NB4 (cell line): Measurements from ENCODE around the gene MMP25.

ENCODE experiments used
- DNase-seq: peaks from one replicate; pipeline ENCODE4 v3.0.0; 2010; ENCODE audit warnings: low read depth
- H3K4me3 ChIP-seq: one replicate; pipeline ENCODE4 v1.5.1; 2011; ENCODE audit warnings: mild to moderate bottlenecking, low read depth, low read length, moderate library complexity
- MYC ChIP-seq: IDR thresholded peaks from 2 replicates; pipeline ENCODE4 v1.6.1; 2011; ENCODE audit warnings: low read depth, low read length
- POLR2A ChIP-seq: IDR thresholded peaks from 2 replicates; pipeline ENCODE4 v1.6.1; 2011; ENCODE audit warnings: mild to moderate bottlenecking; ENCODE audit not compliant: insufficient read length; ENCODE audit errors: extremely low read depth
- TF ChIP-seq, protein P1 (sequence below): IDR thresholded peaks from 2 replicates; pipeline ENCODE4 v1.6.1; 2011; ENCODE audit warnings: low read depth, low read length
- TF ChIP-seq, protein P2 (sequence below): IDR thresholded peaks from one replicate; pipeline ENCODE4 v1.5.1; 2012; ENCODE audit warnings: low read depth, low read length

MMP25 gene

DNA sequence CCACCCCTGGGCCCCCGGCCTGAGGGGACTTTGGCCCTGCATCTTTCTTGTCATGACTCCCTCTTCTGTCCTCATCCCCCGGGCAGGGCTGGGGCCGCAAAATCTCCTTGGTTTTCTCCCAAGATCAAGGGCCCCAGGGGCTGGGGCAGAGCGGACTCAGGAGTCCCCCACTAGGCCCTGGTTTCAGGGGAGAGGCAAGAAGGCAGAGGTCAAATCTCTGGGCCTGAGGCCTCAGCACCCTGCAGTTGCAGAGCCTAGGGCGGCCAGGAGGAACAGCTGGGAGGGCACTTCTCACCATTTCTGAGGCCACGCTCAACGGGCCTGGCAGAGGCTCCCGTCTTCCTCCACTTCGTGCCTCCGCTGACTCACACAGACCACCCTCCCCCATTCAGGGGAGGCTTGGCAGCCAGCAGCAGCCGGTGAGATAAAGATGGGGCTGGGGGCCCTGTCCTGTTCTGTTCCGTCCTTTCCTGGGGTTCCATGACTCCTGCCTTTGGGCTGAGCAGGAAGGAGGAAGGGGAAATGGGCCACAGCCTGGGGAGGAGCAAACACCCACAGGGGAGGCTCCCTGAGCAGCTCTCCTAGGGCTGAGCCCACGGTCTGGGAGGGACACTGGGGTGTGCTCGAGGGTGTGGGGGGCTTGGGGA, 40.4 kb downstream of the MMP25 start:
- TF ChIP-seq POLR2A: no peak
- no peak for TF ChIP-seq MYC
- TF ChIP-seq, protein P1, sequence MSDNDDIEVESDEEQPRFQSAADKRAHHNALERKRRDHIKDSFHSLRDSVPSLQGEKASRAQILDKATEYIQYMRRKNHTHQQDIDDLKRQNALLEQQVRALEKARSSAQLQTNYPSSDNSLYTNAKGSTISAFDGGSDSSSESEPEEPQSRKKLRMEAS: no peak
- TF ChIP-seq, protein P2, sequence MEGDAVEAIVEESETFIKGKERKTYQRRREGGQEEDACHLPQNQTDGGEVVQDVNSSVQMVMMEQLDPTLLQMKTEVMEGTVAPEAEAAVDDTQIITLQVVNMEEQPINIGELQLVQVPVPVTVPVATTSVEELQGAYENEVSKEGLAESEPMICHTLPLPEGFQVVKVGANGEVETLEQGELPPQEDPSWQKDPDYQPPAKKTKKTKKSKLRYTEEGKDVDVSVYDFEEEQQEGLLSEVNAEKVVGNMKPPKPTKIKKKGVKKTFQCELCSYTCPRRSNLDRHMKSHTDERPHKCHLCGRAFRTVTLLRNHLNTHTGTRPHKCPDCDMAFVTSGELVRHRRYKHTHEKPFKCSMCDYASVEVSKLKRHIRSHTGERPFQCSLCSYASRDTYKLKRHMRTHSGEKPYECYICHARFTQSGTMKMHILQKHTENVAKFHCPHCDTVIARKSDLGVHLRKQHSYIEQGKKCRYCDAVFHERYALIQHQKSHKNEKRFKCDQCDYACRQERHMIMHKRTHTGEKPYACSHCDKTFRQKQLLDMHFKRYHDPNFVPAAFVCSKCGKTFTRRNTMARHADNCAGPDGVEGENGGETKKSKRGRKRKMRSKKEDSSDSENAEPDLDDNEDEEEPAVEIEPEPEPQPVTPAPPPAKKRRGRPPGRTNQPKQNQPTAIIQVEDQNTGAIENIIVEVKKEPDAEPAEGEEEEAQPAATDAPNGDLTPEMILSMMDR: no peak
- peak overlapping the region; percentile 38 for H3K4me3 ChIP-seq
- peak; percentile 68 for DNase-seq

DNA sequence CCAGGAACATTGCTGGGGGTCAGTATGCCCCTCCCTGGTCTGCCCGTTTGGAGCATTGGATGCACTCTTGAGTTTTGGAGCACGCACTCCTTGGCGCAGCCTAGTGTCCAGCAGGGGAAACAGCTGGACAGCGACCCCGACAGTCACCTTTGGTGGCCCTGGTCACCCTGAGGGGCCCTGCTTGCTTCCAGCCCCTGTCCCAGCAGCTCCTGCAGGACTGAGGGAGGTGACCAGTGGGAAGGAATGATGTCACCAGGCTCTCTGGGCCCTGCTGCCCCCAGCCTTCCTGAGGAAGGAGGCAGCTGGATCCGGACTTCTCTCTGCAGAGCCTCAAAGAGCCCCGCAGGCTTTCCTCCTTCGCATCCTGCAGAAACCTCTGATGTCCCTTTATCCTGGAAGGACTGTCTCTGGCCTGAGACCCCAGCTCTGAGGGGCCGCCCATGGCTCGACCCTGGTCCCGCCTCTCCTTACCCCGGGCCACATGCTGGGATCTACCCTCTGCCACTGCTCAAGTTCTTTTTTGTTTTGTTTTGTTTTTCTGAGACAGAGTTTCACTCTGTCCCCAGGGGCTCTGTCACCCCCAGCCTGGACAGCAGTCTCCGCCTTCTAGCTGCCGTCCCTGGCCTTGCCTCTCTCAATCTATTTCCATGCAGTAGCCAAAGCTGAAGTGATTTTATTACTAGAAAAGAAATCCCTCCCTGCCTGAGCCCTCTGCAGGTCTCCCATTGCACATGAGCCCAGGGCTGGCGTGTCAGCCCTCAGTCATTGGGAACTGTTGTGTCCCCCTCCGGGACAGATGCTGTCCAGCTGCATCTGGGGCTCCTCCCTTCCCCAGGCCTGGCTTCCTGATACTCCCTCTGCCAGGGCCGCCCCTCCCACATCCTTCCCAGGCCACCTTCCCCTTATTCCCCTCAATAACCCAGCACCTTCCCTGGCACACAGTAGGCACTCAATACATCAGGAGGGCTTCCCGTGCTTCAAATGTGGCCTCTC, 41.2 kb downstream of the MMP25 start:
- peak; percentile 49 for DNase-seq
- TF ChIP-seq, protein P2: peak; percentile 43
- TF ChIP-seq, protein P1: no peak
- peak overlapping the region; percentile 38 for H3K4me3 ChIP-seq

DNA sequence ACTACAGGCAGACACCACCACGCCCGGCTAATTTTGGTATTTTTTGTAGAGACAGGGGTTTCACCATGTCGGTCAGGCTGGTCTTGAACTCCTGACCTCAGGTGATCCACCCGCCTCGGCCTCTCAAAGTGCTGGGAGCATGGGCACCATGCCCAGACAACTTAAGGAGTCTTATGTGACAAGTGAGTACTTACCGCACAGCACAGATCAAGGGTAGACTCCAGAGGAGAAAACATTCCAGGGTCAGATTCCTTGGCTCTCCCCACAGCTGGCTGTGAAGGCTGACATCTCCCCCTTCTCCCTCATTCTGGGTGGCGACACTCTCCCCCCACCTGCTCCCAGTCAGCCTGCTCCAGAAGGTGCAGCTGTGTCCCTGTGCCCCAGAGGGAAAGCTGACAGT, 42.1 kb downstream of the MMP25 start:
- no peak overlapping the region for H3K4me3 ChIP-seq
- TF ChIP-seq, protein P1: no peak
- TF ChIP-seq MYC (no peak), POLR2A (no peak)
- TF ChIP-seq, protein P2: no peak
- DNase-seq: no peak

DNA sequence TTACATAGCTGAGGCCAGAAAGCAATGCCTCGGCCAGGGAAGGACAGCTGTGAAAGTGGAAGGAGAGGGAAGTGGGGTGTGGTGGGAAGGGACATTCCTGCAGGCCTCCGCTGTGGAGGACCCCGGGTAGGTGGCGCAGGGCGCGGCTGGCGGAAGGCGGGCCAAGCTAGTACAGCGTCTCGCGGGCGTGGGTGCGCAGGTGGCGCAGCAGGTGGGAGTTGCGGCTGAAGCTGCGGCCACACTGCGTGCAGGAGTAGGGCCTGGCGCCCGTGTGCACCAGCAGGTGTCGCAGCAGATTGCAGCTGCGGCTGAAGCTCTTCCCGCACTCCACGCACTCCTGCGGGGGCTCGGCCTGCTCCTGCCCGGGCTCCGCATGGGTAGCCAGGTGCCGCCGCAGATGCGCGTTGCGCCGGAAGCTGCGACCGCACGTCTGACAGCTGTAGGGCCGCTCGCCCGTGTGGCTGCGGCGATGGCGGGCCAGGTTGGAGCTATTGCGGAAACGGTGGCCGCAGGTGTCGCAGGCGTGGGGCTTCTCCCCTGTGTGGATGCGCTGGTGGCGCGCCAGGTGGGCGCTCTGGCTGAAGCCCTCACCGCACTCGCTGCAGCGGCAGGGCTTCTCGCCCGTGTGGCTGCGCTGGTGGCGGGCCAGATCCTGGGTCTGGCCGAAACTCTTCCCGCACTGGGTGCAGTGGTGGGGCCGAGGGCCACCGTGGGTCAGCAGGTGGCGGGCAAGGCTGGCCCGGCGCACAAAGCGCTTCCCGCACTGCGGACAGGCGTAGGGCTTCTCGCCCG, 42.8 kb downstream of the MMP25 start:
- H3K4me3 ChIP-seq: no peak overlapping the region
- no peak for TF ChIP-seq MYC
- TF ChIP-seq POLR2A: no peak
- TF ChIP-seq, protein P2: no peak
- TF ChIP-seq, protein P1: no peak

DNA sequence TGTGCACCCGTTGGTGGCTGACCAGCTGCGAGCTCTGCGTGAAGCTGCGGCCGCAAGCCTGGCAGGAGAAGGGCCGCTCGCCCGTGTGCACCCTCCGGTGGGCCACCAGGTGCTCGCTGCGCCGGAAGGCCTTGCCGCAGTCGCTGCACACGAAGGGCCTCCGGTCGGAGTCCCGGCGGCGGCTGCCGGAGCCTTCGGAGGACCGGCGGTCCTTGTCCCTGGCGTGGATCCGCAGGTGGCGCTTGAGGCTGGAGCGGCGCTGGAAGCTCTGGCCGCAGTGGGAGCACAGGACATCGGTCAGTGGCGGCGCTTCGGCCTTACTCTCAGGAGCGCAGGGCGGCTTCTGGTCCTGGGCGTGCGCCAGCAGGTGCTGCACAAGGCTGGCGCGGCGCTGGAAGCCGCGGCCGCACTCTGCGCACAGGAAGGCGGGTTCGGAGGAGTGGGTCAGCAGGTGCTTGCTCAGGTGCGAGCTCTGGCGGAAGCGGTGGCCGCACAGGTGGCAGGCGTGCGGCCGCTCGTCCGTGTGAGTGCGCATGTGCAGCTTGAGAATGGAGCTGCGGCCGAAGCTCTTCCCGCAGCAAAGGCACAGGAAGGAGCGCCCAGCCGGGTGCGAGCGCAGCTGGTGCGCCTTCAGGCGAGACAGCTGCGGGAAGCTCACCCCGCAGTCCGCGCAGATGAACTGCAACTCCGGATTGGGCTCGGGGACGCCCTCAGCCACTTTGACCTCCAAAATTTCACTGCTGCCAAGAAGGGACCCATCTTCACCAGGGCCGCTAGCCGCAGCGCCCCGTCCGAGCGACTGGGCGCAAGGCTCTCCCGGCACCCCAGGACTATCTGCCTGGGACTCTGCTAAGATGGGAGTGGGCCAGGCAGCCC, 43.6 kb downstream of the MMP25 start:
- DNase-seq: no peak
- no peak overlapping the region for H3K4me3 ChIP-seq

More for the DNA sequence above, 42.8 kb downstream of the MMP25 start:
- no peak for DNase-seq

More for the DNA sequence above, 43.6 kb downstream of the MMP25 start:
- TF ChIP-seq, protein P2: no peak
- TF ChIP-seq, protein P1: no peak
- no peak for TF ChIP-seq POLR2A
- TF ChIP-seq MYC: no peak
